NCI-H510A treated with DMSO at 0.1 percent for 48 hours (cell line): ENCODE results near the gene TBX6.

Source experiments
- DNase-seq: peaks from one replicate; lab custom pipeline; 2025; lab: John Stamatoyannopoulos, UW

TBX6 gene

GRCh38 chr16:30086291-30087140, 5.2 kb downstream of the TBX6 start:
- no peak for DNase-seq

GRCh38 chr16:30085820-30086219, 5.9 kb downstream of the TBX6 start:
- DNase-seq: no peak

DNA sequence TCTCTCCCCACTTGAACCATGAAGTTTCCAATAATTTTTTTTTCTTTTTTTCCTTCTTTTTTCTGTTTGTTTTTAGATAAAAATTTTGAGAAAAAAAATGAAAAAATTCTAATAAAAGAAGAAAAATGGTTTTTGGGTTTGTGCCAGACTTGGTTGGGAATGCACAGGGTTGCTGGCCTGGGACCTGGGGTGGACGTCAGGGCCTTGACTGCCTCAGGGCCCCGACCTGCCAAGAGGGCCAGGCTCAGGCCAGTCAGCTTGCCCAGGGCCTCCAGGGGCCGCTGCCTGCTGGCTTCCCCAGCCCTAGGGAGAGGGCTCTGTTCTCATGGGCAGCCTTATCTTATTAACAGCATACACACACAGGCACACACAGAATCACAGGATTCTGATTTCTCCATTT, 6.5 kb downstream of the TBX6 start:
- no peak for DNase-seq

- DNase-seq: no peak
Measured at GRCh38 chr16:30084816-30085159, 6.9 kb downstream of the TBX6 start.

GRCh38 chr16:30084096-30084815, 7.5 kb downstream of the TBX6 start:
- DNase-seq: no peak

DNA sequence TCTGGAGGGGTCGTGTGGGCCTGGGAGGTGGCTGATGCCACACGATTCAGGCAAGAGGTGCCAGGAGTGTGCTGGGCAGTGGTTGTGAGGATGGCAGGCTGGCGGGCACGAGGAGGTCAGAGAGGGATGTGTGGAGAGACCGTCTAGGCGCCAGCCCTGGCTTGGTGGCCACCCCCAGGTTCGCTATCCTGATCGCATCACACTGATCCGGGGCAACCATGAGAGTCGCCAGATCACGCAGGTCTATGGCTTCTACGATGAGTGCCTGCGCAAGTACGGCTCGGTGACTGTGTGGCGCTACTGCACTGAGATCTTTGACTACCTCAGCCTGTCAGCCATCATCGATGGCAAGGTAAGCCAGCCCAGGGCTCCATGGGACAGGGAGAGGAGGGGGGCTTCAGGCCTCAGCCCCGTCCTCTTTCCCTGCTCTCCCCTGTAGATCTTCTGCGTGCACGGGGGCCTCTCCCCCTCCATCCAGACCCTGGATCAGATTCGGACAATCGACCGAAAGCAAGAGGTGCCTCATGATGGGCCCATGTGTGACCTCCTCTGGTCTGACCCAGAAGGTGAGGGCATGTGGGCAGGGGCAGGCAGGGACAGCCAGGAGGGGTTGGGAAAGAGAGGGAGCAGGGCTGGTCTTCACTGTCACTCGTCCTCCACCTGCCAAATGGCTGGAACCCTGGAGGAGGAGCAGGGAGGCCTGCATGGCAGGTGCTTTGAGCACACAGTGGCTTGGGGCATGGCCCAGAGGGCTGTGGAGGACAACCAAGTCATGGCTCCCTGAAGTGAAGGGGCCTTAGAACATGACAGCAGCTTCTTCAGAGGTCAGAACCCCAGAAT, 8.3 kb downstream of the TBX6 start:
- no peak for DNase-seq

DNA sequence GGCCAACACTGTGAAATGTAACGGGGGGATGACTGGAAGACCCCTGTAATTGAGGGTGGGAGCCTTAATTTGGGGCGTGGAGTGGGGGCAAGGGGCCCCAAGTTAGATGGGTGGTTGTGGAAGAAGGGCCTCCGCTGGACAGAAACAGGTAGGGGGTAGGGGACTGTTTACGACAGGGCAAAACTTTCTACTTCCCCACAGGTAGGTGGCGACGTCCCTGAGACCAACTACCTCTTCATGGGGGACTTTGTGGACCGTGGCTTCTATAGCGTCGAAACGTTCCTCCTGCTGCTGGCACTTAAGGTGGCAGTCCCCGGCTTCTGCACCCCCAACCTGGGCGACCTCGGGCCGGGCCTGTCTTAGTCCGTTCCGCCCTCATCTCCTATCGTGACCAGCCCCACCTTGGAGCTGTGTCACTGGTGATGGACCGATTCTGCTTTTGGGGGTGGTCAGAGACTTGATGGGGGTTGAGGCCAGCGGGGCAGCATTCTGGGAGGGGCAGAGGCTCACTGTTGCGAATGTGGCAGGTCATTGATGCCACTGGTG, 9.1 kb downstream of the TBX6 start:
- DNase-seq: no peak

DNA sequence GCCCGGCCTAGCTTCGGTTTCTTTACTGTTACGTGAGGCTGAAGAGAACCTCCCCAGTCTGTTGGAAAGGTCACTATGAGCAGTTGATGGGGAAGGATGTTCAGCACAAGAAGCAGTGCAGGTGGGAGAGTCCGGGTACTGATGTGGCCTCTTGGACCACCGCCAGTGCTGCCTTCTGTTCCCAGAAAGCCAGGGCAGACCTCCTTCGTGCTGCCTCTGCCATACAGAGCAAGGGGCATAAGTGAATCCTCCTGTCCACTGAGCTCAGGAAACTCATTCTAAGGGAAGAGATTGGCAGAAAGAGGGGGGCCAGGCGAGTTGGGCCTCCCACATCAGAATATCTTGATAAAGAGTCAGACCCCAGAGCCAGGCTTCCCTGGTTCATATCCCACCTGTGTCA, 12.2 kb downstream of the TBX6 start:
- no peak for DNase-seq

- DNase-seq: no peak
Measured at GRCh38 chr16:30078744-30079143, 13.0 kb downstream of the TBX6 start.

- no peak for DNase-seq
Measured at GRCh38 chr16:30077656-30078055, 14.1 kb downstream of the TBX6 start.

DNA sequence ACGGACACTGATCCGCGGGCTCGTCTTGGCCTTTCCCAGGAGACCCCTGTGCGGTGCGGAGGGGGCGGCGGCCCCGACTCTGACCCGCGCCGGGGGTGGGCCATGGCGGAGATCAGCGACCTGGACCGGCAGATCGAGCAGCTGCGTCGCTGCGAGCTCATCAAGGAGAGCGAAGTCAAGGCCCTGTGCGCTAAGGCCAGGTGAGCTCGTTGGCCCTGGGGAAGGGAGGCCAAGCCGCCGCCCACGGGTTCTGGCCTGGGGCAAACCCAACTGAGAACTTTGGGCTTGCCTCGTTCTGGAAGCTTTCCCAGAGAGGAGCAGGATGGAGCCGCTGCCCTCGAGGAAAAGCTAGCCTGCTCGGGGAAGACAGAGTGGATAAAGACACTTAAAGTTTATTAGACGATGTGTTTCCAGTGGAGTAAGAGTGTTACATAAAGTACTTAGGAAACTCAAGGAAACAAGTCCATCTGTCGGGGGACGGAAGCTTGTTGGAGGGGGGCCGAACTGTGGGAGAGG, 15.4 kb downstream of the TBX6 start:
- no peak for DNase-seq

GRCh38 chr16:30075503-30076275, 16.0 kb downstream of the TBX6 start, which contains the start of gene PPP4C:
TSS of gene PPP4C (plus strand) at chr16:30075994. CDS start at chr16:30076378, 384 bp downstream.
- peak; percentile 93 for DNase-seq

DNA sequence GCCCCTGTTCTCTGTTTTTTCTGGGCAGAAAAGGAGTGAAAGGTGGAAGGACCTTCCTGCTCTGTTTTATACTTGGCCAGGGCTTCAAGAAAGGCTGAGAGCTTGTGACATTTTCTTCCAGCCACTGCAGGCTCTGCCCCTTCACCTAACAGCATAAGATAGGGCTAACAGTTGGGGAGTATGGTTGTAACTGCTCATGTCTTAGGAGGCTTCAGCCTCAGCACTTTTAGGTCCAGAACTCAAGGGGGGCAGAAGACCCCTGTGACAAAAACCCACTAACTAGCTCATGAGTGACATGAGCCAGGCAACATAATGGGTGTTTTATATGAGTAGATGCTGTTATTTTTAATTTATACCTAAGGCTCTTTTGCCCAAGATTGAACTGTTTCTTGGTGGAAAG, 21.2 kb downstream of the TBX6 start:
- no peak for DNase-seq

DNA sequence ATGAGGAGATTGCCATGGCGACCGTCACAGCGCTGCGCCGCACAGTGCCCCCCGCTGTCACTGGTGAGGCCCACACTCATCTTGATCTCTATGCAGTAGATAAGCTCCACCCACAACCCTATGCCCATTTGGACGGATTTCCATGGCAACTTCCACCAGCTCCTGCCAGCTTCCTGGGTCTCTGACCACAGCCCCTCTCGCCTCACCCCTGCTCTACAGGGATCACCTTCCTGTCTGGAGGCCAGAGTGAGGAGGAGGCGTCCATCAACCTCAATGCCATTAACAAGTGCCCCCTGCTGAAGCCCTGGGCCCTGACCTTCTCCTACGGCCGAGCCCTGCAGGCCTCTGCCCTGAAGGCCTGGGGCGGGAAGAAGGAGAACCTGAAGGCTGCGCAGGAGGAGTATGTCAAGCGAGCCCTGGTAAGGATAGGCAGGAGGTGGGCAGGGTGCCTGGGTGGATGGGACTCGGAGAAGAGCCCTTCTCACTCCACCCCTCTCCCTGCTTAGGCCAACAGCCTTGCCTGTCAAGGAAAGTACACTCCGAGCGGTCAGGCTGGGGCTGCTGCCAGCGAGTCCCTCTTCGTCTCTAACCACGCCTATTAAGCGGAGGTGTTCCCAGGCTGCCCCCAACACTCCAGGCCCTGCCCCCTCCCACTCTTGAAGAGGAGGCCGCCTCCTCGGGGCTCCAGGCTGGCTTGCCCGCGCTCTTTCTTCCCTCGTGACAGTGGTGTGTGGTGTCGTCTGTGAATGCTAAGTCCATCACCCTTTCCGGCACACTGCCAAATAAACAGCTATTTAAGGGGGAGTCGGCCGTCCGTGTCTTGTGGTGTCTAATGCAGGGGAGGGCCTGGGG, 21.9 kb downstream of the TBX6 start:
- DNase-seq: no peak

DNA sequence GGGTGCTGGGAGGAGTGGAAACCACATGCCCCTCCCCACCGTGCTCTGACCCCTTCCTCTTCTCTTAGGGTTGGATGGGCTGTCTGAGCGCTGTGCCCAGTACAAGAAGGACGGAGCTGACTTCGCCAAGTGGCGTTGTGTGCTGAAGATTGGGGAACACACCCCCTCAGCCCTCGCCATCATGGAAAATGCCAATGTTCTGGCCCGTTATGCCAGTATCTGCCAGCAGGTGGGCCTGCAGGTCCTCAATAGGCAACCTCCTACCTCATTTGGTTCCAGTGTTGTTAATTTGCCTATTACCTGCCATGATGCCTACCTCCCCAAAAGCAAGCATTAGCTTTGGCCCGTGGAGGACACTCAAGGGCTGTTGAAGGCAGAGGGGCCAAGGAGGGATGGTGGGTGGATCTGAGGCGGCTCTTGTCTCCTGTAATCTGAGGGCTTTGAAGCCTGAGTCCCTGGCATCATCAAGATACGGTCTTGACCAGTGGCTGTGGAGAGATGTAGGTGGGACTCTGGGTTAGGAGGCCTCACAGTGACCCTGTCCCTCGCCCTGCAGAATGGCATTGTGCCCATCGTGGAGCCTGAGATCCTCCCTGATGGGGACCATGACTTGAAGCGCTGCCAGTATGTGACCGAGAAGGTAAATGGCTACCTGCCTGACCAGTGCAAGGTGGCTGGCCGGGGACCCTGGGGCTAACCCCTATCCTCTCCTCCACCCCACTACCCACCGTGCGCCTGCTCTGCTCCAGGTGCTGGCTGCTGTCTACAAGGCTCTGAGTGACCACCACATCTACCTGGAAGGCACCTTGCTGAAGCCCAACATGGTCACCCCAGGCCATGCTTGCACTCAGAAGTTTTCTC, 22.7 kb downstream of the TBX6 start:
- DNase-seq: no peak

- DNase-seq: no peak
Measured at GRCh38 chr16:30068333-30068732, 23.4 kb downstream of the TBX6 start.

DNA sequence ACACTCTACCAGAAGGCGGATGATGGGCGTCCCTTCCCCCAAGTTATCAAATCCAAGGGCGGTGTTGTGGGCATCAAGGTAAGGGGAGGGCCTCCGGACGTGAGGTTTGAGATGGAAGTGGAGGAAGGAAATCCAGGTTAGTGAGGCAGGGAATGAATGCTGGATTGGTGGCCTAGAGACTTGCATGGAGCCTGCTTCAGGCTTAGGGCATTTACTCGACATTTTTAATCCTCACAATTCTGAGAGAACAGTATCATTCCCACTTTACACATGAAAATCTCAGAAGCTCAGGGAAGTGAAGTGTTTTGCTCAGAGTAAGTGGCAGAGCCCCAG, 24.2 kb downstream of the TBX6 start:
- no peak for DNase-seq

DNA sequence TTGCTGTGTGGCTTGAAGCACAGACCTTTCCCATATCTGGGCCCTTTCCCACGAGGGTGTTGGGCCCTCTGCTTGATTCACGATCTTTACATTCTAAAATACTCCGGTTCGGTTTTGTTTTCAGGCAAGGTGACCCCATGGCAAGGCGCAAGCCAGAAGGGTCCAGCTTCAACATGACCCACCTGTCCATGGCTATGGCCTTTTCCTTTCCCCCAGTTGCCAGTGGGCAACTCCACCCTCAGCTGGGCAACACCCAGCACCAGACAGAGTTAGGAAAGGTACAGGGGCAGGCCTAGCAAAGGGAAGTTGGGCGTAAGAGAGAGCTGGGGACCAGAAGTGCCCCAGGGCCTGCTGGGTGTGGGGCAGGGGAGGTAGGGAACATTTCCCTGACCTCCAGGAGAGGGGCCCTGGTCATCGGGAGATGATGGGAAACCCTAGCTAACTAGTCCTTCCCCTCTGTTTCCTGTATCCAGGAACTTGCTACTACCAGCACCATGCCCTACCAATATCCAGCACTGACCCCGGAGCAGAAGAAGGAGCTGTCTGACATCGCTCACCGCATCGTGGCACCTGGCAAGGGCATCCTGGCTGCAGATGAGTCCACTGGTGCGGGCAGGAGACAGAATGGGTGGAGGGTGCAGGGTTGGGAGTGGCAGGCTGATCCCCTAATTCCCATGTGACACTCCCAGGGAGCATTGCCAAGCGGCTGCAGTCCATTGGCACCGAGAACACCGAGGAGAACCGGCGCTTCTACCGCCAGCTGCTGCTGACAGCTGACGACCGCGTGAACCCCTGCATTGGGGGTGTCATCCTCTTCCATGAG, 24.8 kb downstream of the TBX6 start:
- DNase-seq: no peak
